ENCODE data around the gene MKKS. TPM values are rescaled to one million over a fixed set of nuclear protein-coding genes. Genes with fewer than 3 reads are reported as not detected.
A peak's percentile ranks its signal among the peaks of the same experiment; 100 is the strongest.

MKKS gene
- total and polyA plus RNA-seq, 2 of the 13 experiments (the other 11 are each of a cell fraction or from before 2014, with no cell fraction given): 26.7 to 34.5 TPM

DNA sequence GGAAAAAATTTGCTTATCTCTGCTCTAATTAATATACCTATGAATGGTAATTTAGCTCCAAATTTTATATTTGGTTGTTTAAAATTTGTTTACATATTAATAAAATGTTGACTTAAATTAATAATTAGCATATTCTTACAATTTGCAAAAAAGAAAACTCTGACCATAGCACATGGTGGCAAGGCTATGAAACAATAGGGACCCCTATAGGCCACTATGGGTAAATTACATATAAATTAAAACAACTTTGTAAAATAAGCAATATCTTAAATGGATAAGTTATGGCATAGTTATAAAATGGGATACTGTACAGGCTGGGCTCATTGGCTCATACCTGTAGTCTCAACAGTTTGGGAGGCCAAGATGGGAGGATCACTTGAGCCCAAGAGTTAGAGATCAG lies 76.0 kb downstream of the MKKS start:
- Histone ChIP-seq H4K20me1 (ENCODE audit: insufficient read depth, low read length) (no peaks in the 10 kb centered on the region), H2AFZ (ENCODE audit: low read length) (no peak overlapping the region), H3K79me2 (ENCODE audit: insufficient read depth, low read length) (no peaks in the 10 kb centered on the region), H3K9ac (ENCODE audit: insufficient read depth, low read depth, low read length) (no peak overlapping the region), H3K27ac (ENCODE audit: extremely low read length, insufficient read depth, low read length) (no peak overlapping the region), H3K4me2 (ENCODE audit: low read depth, low read length) (no peak overlapping the region), H3K36me3 (replicated peaks in 1 of 2; ENCODE audit: control insufficient read depth in 1 of 2, insufficient read depth in 2 of 2, low read length in 2 of 2) (no peaks in the 10 kb centered on the region), H3K27me3 (ENCODE audit: control insufficient read depth in 1 of 2, insufficient read depth in 2 of 2, low read length in 2 of 2) (no peaks in the 10 kb centered on the region), H3K4me3 (replicated peaks in 1 of 3; ENCODE audit: insufficient read depth in 1 of 3, low read depth in 2 of 3, low read length in 3 of 3) (no peak overlapping the region), H3K4me1 (ENCODE audit: insufficient read depth, low read length) (peaks cover 53% of the 10 kb centered on the region), H3K9me3 (ENCODE audit: low read length) (no peaks in the 10 kb centered on the region)
- in situ Hi-C loops (cut with HindIII; ENCODE audit: extremely low pct_ligation_motif_present, low pct_unique_long_range_greater_than_20kb) (no loop called here), intact Hi-C loops (cut with micrococcal nuclease; ENCODE audit: unreplicated experiment) (no loop called here)
- TF ChIP-seq STAG1 (CRISPR knock-in tag; IDR thresholded peaks at IDR 0.05): peak; percentile 28; the same call in 1 of the 2 replicates
- TF ChIP-seq ELF4 (CRISPR knock-in tag; IDR thresholded peaks at IDR 0.05; ENCODE audit: borderline replicate concordance): no peak
- TF ChIP-seq CHD4 (IDR thresholded peaks at IDR 0.05; ENCODE audit: borderline replicate concordance, low read length): peak; percentile 51; the same call in 1 of the 2 replicates
- BruUV-seq (replicated peaks): no TSS peak
- FAIRE-seq: no peak
- no peak for ATAC-seq
- CTCF ChIA-PET (ENCODE audit: low intra/inter-chr PET ratio, low total read pairs): interaction anchor here (0.6 kb wide), 1 partner anchor 68 kb away, joined by 4 read pairs; no protein-coding TSS in a partner anchor
- POLR2A ChIA-PET: no interaction called here
- no peak for DNase-seq (ENCODE audit: low spot score)

DNA sequence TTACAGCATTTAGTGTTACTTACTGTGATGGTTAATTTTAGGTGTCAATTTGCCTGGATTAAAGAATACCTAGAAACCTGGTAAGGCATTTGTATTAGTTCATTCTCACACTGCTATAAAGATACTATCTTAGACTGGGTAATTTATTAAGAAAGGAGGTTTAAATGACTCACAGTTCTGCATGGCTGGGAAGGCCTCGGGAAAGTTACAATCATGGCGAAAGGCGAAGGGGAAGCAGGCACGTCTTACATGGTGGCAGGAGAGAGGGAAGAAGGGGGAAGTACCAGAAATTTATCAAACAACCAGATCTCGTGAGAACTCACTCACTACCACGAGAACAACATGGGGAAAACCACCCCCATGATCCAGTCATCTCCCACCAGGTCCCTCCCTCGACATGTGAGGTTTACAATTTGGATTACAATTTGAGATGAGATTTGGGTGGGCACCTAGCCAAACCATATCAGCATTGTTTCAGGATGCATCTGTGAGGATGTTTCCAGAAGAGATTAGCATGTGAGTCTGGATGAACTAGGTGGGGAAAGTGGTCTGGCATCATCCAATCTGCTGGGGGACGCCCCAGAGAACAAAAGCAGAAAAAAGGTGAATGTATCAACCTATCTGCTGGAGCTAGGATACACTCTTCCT lies 76.8 kb downstream of the MKKS start:
- no peaks in the 10 kb centered on the region for H3K9me3 ChIP-seq (ENCODE audit: low read length)
- intact Hi-C loops (cut with micrococcal nuclease; ENCODE audit: unreplicated experiment): no loop called here
- no peak overlapping the region for H3K4me3 ChIP-seq (replicated peaks in 1 of 3; ENCODE audit: insufficient read depth in 1 of 3, low read depth in 2 of 3, low read length in 3 of 3)
- ChIA-PET POLR2A (no interaction called here), CTCF (ENCODE audit: low intra/inter-chr PET ratio, low total read pairs) (no interaction called here)
- no peak for FAIRE-seq
- no peaks in the 10 kb centered on the region for H4K20me1 ChIP-seq (ENCODE audit: insufficient read depth, low read length)
- no peak overlapping the region for H3K27ac ChIP-seq (ENCODE audit: extremely low read length, insufficient read depth, low read length)
- no peak for DNase-seq (ENCODE audit: low spot score)
- in situ Hi-C loops (cut with HindIII; ENCODE audit: extremely low pct_ligation_motif_present, low pct_unique_long_range_greater_than_20kb): no loop called here
- H3K9ac ChIP-seq (ENCODE audit: insufficient read depth, low read depth, low read length): no peak overlapping the region
- H3K36me3 ChIP-seq (replicated peaks in 1 of 2; ENCODE audit: control insufficient read depth in 1 of 2, insufficient read depth in 2 of 2, low read length in 2 of 2): no peaks in the 10 kb centered on the region
- no peak overlapping the region for H2AFZ ChIP-seq (ENCODE audit: low read length)
- no peaks in the 10 kb centered on the region for H3K79me2 ChIP-seq (ENCODE audit: insufficient read depth, low read length)
- H3K27me3 ChIP-seq (ENCODE audit: control insufficient read depth in 1 of 2, insufficient read depth in 2 of 2, low read length in 2 of 2): no peaks in the 10 kb centered on the region
- H3K4me2 ChIP-seq (ENCODE audit: low read depth, low read length): no peak overlapping the region
- no peak for ATAC-seq
- no TSS peak for BruUV-seq (replicated peaks)
- H3K4me1 ChIP-seq (ENCODE audit: insufficient read depth, low read length): peaks cover 53% of the 10 kb centered on the region
- 96% methylated on average over 8 of the region's 8 CpGs for WGBS (ENCODE audit: low lambda C conversion rate)
- TF ChIP-seq RFX1 (IDR thresholded peaks at IDR 0.05) (no peak), NR2F1 (CRISPR knock-in tag; IDR thresholded peaks at IDR 0.05) (no peak), PHF5A (CRISPR knock-in tag; IDR thresholded peaks at IDR 0.05; ENCODE audit: low read depth, unreplicated experiment) (no peak), MED8 (CRISPR knock-in tag; IDR thresholded peaks at IDR 0.05; ENCODE audit: insufficient replicate concordance) (no peak), ARNT2 (CRISPR knock-in tag; IDR thresholded peaks at IDR 0.05; ENCODE audit: low read depth) (no peak), ZC3H4 (CRISPR knock-in tag; IDR thresholded peaks at IDR 0.05; ENCODE audit: borderline replicate concordance) (no peak), ZFP36L1 (CRISPR knock-in tag; IDR thresholded peaks at IDR 0.05) (no peak), ZNF672 (CRISPR knock-in tag; IDR thresholded peaks at IDR 0.05) (no peak), KLF16 (CRISPR knock-in tag; IDR thresholded peaks at IDR 0.05) (no peak)
- TF ChIP-seq, protein P1, sequence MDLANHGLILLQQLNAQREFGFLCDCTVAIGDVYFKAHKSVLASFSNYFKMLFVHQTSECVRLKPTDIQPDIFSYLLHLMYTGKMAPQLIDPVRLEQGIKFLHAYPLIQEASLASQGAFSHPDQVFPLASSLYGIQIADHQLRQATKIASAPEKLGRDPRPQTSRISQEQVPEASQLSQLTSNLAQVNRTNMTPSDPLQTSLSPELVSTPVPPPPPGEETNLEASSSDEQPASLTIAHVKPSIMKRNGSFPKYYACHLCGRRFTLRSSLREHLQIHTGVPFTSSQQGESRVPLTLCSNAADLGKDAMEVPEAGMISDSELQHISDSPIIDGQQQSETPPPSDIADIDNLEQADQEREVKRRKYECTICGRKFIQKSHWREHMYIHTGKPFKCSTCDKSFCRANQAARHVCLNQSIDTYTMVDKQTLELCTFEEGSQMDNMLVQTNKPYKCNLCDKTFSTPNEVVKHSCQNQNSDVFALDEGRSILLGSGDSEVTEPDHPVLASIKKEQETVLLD (CRISPR knock-in tag; IDR thresholded peaks at IDR 0.05; ENCODE audit: low read depth): no peak
- TF ChIP-seq, protein P2, sequence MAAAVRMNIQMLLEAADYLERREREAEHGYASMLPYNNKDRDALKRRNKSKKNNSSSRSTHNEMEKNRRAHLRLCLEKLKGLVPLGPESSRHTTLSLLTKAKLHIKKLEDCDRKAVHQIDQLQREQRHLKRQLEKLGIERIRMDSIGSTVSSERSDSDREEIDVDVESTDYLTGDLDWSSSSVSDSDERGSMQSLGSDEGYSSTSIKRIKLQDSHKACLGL (CRISPR knock-in tag; IDR thresholded peaks at IDR 0.05): no peak
- TF ChIP-seq, protein P3, sequence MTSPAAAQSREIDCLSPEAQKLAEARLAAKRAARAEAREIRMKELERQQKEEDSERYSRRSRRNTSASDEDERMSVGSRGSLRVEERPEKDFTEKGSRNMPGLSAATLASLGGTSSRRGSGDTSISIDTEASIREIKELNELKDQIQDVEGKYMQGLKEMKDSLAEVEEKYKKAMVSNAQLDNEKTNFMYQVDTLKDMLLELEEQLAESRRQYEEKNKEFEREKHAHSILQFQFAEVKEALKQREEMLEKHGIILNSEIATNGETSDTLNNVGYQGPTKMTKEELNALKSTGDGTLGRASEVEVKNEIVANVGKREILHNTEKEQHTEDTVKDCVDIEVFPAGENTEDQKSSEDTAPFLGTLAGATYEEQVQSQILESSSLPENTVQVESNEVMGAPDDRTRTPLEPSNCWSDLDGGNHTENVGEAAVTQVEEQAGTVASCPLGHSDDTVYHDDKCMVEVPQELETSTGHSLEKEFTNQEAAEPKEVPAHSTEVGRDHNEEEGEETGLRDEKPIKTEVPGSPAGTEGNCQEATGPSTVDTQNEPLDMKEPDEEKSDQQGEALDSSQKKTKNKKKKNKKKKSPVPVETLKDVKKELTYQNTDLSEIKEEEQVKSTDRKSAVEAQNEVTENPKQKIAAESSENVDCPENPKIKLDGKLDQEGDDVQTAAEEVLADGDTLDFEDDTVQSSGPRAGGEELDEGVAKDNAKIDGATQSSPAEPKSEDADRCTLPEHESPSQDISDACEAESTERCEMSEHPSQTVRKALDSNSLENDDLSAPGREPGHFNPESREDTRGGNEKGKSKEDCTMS (CRISPR knock-in tag; conservative IDR thresholded peaks at IDR 0.05): no peak

All from HepG2 (cell line).